Lung (tissue), 12 donors: ENCODE measurements around the gene CHMP6. TPM values are rescaled to one million over a fixed set of nuclear protein-coding genes. Genes with fewer than 3 reads are reported as not detected.

ENCODE experiments used
- ATAC-seq: fragments of 200-7000 bp; cut with Tn5 transposase; one replicate; pipeline ENCODE4 v1.9.1; 2020; ENCODE audit warnings: moderate number of reproducible peaks; ENCODE audit not compliant: insufficient read depth, low FRiP score
- DNase-seq, 3 donors: peaks; one replicate each; pipeline ENCODE4 v3.0.0-alpha.2; 2013 to 2017
- H3K27ac ChIP-seq, 2 donors: one replicate each; pipeline ENCODE4 v1.5.1; 2013; ENCODE audit warnings: mild to moderate bottlenecking in 2 of 2, moderate library complexity in 2 of 2, control low read depth in 1 of 2, inconsistent platforms in 1 of 2, low read depth in 1 of 2, low read length in 1 of 2
- H3K27me3 ChIP-seq, 3 donors: one replicate each; pipeline ENCODE4 v1.5.1; 2013; ENCODE audit warnings: low read length in 2 of 3; ENCODE audit not compliant: control insufficient read depth in 3 of 3, insufficient read depth in 3 of 3
- H3K36me3 ChIP-seq, 4 donors: one replicate each; pipeline ENCODE4 v1.5.1; 2013; ENCODE audit warnings: low read length in 4 of 4, mild to moderate bottlenecking in 1 of 4, moderate library complexity in 1 of 4; ENCODE audit not compliant: control insufficient read depth in 4 of 4, insufficient read depth in 4 of 4
- H3K4me1 ChIP-seq, 5 donors: one replicate each; pipeline ENCODE4 v1.5.1; 2013; ENCODE audit warnings: low read length in 5 of 5, mild to moderate bottlenecking in 2 of 5, moderate library complexity in 1 of 5; ENCODE audit not compliant: control insufficient read depth in 5 of 5, insufficient read depth in 5 of 5
- H3K4me3 ChIP-seq: one replicate; pipeline ENCODE4 v1.5.1; 2013; ENCODE audit warnings: mild to moderate bottlenecking, control low read depth, moderate library complexity
- H3K9ac ChIP-seq, 2 donors: one replicate each; pipeline ENCODE4 v1.5.1; 2013; ENCODE audit warnings: low read length in 2 of 2, control low read depth in 1 of 2; ENCODE audit not compliant: insufficient read depth in 1 of 2
- H3K9me3 ChIP-seq, 4 donors: one replicate each; pipeline ENCODE4 v1.5.1; 2013; ENCODE audit warnings: low read length in 3 of 4, mild to moderate bottlenecking in 1 of 4, moderate library complexity in 1 of 4; ENCODE audit not compliant: control insufficient read depth in 4 of 4, insufficient read depth in 3 of 4
- WGBS, 2 donors: extraction: QIAGEN DNeasy Blood & Tissue Kit; methylation state at CpG; one replicate each; pipeline ENCODE4 v1.1.7; 2013; 5-methylcytosine and 5-hydroxymethylcytosine counted together
- polyA plus RNA-seq, 2 donors: library from polyadenylated mRNA; stranded (reverse); fragments of 200-250 nt; gene quantifications; one replicate each; pipeline ENCODE4 v1.2.1, GENCODE V29; 2013
- total RNA-seq, 2 donors: library from RNA; depleted of rRNA in 1 of 2; stranded (reverse); fragments of >200 nt in 1 of 2; gene quantifications; one replicate each; pipeline ENCODE4 v1.2.1, GENCODE V29; 2014 to 2021
- TF ChIP-seq, protein P1 (sequence below): IDR thresholded peaks from 2 replicates; pipeline ENCODE4 v1.5.1; 2012; ENCODE audit warnings: mild to moderate bottlenecking; ENCODE audit errors: control extremely low read depth, extremely low read depth
- donor health status: control.
- donor health status: control.
- donor health status: Bipolar disorder and iron deficiency.
- donor health status: healthy.
- donor health status: DM: yes; HTN: yes; CAD: no.

Gene CHMP6
- total and polyA plus RNA-seq, 4 donors: 18.2 to 36.3 (median 32.2) TPM

DNA sequence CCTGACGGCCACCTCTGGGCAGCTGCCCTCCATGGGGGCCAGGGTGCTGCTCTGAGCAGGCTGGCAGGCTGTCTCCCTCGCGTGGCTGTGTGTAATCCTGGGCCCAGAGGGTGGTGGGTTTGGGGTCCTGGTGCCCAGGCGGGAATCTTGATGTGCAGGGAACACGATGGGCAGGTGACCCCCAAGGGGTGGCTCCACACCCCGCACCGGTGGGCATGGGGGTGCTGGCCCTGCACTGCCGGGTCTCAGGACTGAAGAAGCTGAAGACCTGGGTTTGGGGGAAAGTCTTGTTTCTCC lies 8.6 kb downstream of the CHMP6 start:
- ATAC-seq: no peak
- H3K36me3 ChIP-seq: peaks cover 5 to 46% (median 14%) of the 10 kb centered on the region in 4 donors
- peaks cover 0 to 14% (median 13%) of the 10 kb centered on the region in 3 donors for H3K27me3 ChIP-seq
- no peak overlapping the region for H3K4me3 ChIP-seq
- H3K4me1 ChIP-seq: peaks cover 0 to 10% (median 6%) of the 10 kb centered on the region in 5 donors
- no peak for DNase-seq
- no peak overlapping the region for H3K9ac ChIP-seq
- TF ChIP-seq, protein P1, sequence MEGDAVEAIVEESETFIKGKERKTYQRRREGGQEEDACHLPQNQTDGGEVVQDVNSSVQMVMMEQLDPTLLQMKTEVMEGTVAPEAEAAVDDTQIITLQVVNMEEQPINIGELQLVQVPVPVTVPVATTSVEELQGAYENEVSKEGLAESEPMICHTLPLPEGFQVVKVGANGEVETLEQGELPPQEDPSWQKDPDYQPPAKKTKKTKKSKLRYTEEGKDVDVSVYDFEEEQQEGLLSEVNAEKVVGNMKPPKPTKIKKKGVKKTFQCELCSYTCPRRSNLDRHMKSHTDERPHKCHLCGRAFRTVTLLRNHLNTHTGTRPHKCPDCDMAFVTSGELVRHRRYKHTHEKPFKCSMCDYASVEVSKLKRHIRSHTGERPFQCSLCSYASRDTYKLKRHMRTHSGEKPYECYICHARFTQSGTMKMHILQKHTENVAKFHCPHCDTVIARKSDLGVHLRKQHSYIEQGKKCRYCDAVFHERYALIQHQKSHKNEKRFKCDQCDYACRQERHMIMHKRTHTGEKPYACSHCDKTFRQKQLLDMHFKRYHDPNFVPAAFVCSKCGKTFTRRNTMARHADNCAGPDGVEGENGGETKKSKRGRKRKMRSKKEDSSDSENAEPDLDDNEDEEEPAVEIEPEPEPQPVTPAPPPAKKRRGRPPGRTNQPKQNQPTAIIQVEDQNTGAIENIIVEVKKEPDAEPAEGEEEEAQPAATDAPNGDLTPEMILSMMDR: no peak
- no peak overlapping the region for H3K27ac ChIP-seq
- no peaks in the 10 kb centered on the region for H3K9me3 ChIP-seq
- WGBS, 2 donors: 96 to 97% methylated on average over 8 of the region's 8 CpGs

- no peak overlapping the region for H3K9ac ChIP-seq
- H3K4me3 ChIP-seq: no peak overlapping the region
- H3K36me3 ChIP-seq: peaks cover 5 to 41% (median 13%) of the 10 kb centered on the region in 4 donors
- H3K9me3 ChIP-seq: no peaks in the 10 kb centered on the region
- TF ChIP-seq, protein P1: no peak
- peaks cover 0 to 10% (median 6%) of the 10 kb centered on the region in 5 donors for H3K4me1 ChIP-seq
- ATAC-seq (no peak), DNase-seq (no peak)
- WGBS, 2 donors: 85 to 92% methylated on average over 18 of the region's 18 CpGs
- H3K27ac ChIP-seq: no peak overlapping the region
- H3K27me3 ChIP-seq: peaks cover 0 to 14% (median 13%) of the 10 kb centered on the region in 3 donors
These were observed 9.2 kb downstream of the CHMP6 start for GRCh38 chr17:81000631-81001357.

DNA sequence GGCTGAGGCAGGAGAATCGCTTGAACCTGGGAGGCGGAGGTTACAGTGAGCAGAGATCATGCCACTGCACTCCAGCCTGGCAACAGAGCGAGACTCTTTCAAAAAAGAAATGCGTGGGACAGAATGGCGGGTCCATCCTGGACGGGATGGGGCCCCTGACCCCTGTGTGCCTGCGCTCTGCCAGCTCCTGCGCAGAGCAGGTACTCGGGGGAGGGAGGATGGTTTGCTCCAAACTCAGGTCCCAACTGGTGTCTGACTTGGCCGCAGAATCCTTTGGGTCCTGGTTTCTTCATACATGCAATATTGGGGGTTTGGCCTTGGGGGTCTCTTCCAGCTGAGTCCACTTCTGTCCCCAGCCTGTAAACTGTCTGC lies 10.4 kb downstream of the CHMP6 start:
- Histone ChIP-seq H3K27me3 (peaks cover 0 to 21% (median 18%) of the 10 kb centered on the region in 3 donors), H3K9ac (no peak overlapping the region), H3K36me3 (peaks cover 0 to 32% (median 8%) of the 10 kb centered on the region in 4 donors), H3K4me1 (peaks cover 0 to 10% (median 6%) of the 10 kb centered on the region in 5 donors), H3K9me3 (no peaks in the 10 kb centered on the region), H3K4me3 (no peak overlapping the region), H3K27ac (no peak overlapping the region)
- 73 to 83% methylated on average over 10 of the region's 10 CpGs for WGBS, 2 donors
- TF ChIP-seq, protein P1: no peak
- no peak for ATAC-seq
- DNase-seq: no peak
